ENCODE data around the gene CACNA2D3. TPM values are rescaled to one million over a fixed set of nuclear protein-coding genes. Genes with fewer than 3 reads are reported as not detected.
"Not testable (repeated sequence)": the region's sequence is repeated elsewhere in the genome, so short reads cannot be mapped to it uniquely, and the experiment has no call there.

The CACNA2D3 gene
- total RNA-seq, result not detected

- H3K4me3 Mint-ChIP-seq, result peak within 1 kb of the TSS; percentile 14
- H3K27ac Mint-ChIP-seq, result no peak within 1 kb of the TSS
Measured at GRCh38 chr3:54122324-54123002, at the start of gene CACNA2D3. Gene CACNA2D3 (plus strand): TSS chr3:54122552.

GRCh38 chr3:54073386-54073785 lies 49.0 kb upstream of the CACNA2D3 start:
- Mint-ChIP-seq H3K27ac (no peak overlapping the region), H3K4me1 (no peaks in the 10 kb centered on the region), H3K9me3 (peaks cover 10% of the 10 kb centered on the region), H3K27me3 (no peaks in the 10 kb centered on the region), H3K36me3 (no peaks in the 10 kb centered on the region), H3K4me3 (no peak overlapping the region)
- DNase-seq, result no peak

More at GRCh38 chr3:54122324-54123002, at the start of gene CACNA2D3:
- peaks cover 54% of the 10 kb centered on the region for H3K27me3 Mint-ChIP-seq
- no peaks in the 10 kb centered on the region for H3K9me3 Mint-ChIP-seq
- peaks cover 2% of the 10 kb centered on the region for H3K4me1 Mint-ChIP-seq
- H3K36me3 Mint-ChIP-seq, result no peaks in the 10 kb centered on the region
- no peak for DNase-seq

GRCh38 chr3:54079314-54079713 lies 43.0 kb upstream of the CACNA2D3 start:
- no peaks in the 10 kb centered on the region for H3K9me3 Mint-ChIP-seq
- H3K4me3 Mint-ChIP-seq, result no peak overlapping the region
- H3K36me3 Mint-ChIP-seq, result no peaks in the 10 kb centered on the region
- no peak overlapping the region for H3K27ac Mint-ChIP-seq
- H3K4me1 Mint-ChIP-seq, result no peaks in the 10 kb centered on the region
- peaks cover 16% of the 10 kb centered on the region for H3K27me3 Mint-ChIP-seq
- no peak for DNase-seq

- no peaks in the 10 kb centered on the region for H3K36me3 Mint-ChIP-seq
- H3K4me1 Mint-ChIP-seq, result no peaks in the 10 kb centered on the region
- no peaks in the 10 kb centered on the region for H3K9me3 Mint-ChIP-seq
- H3K27ac Mint-ChIP-seq, result no peak overlapping the region
- no peak overlapping the region for H3K4me3 Mint-ChIP-seq
- DNase-seq, result no peak
- H3K27me3 Mint-ChIP-seq, result peaks cover 17% of the 10 kb centered on the region
Measured at GRCh38 chr3:54079730-54080325, 42.5 kb upstream of the CACNA2D3 start.

GRCh38 chr3:54083921-54084320 lies 38.4 kb upstream of the CACNA2D3 start:
- H3K4me1 Mint-ChIP-seq, result no peaks in the 10 kb centered on the region
- H3K4me3 Mint-ChIP-seq, result no peak overlapping the region
- no peak overlapping the region for H3K27ac Mint-ChIP-seq
- no peaks in the 10 kb centered on the region for H3K36me3 Mint-ChIP-seq
- no peaks in the 10 kb centered on the region for H3K9me3 Mint-ChIP-seq
- no peak for DNase-seq
- peaks cover 51% of the 10 kb centered on the region for H3K27me3 Mint-ChIP-seq

- Mint-ChIP-seq H3K9me3 (no peaks in the 10 kb centered on the region), H3K27me3 (peaks cover 64% of the 10 kb centered on the region), H3K4me1 (no peaks in the 10 kb centered on the region), H3K4me3 (no peak overlapping the region), H3K27ac (no peak overlapping the region), H3K36me3 (no peaks in the 10 kb centered on the region)
- DNase-seq, result no peak
Measured at GRCh38 chr3:54085936-54086335, 36.4 kb upstream of the CACNA2D3 start.

- Mint-ChIP-seq H3K27ac (no peak overlapping the region), H3K9me3 (no peaks in the 10 kb centered on the region), H3K4me1 (no peaks in the 10 kb centered on the region), H3K4me3 (no peak overlapping the region), H3K36me3 (no peaks in the 10 kb centered on the region), H3K27me3 (peaks cover 60% of the 10 kb centered on the region)
- no peak for DNase-seq
Measured at GRCh38 chr3:54086652-54087405, 35.5 kb upstream of the CACNA2D3 start.

GRCh38 chr3:54087581-54088410 lies 34.6 kb upstream of the CACNA2D3 start:
- no peak overlapping the region for H3K27ac Mint-ChIP-seq
- H3K4me1 Mint-ChIP-seq, result no peaks in the 10 kb centered on the region
- no peak for DNase-seq
- peaks cover 61% of the 10 kb centered on the region for H3K27me3 Mint-ChIP-seq
- no peaks in the 10 kb centered on the region for H3K9me3 Mint-ChIP-seq
- no peak overlapping the region for H3K4me3 Mint-ChIP-seq
- no peaks in the 10 kb centered on the region for H3K36me3 Mint-ChIP-seq

- Mint-ChIP-seq H3K4me3 (no peak overlapping the region), H3K27ac (no peak overlapping the region), H3K4me1 (no peaks in the 10 kb centered on the region), H3K36me3 (no peaks in the 10 kb centered on the region), H3K9me3 (no peaks in the 10 kb centered on the region), H3K27me3 (peaks cover 39% of the 10 kb centered on the region)
- DNase-seq, result no peak
Measured at GRCh38 chr3:54093491-54094248, 28.7 kb upstream of the CACNA2D3 start.

GRCh38 chr3:54094926-54095325 lies 27.4 kb upstream of the CACNA2D3 start:
- no peaks in the 10 kb centered on the region for H3K36me3 Mint-ChIP-seq
- no peaks in the 10 kb centered on the region for H3K9me3 Mint-ChIP-seq
- no peak overlapping the region for H3K27ac Mint-ChIP-seq
- H3K27me3 Mint-ChIP-seq, result peaks cover 36% of the 10 kb centered on the region
- no peaks in the 10 kb centered on the region for H3K4me1 Mint-ChIP-seq
- H3K4me3 Mint-ChIP-seq, result no peak overlapping the region
- DNase-seq, result no peak

- no peak overlapping the region for H3K4me3 Mint-ChIP-seq
- H3K27ac Mint-ChIP-seq, result no peak overlapping the region
- H3K4me1 Mint-ChIP-seq, result no peaks in the 10 kb centered on the region
- no peak for DNase-seq
- peaks cover 21% of the 10 kb centered on the region for H3K27me3 Mint-ChIP-seq
- no peaks in the 10 kb centered on the region for H3K9me3 Mint-ChIP-seq
- H3K36me3 Mint-ChIP-seq, result no peaks in the 10 kb centered on the region
Measured at GRCh38 chr3:54099381-54099780, 23.0 kb upstream of the CACNA2D3 start.

- Mint-ChIP-seq H3K4me1 (no peaks in the 10 kb centered on the region), H3K36me3 (no peaks in the 10 kb centered on the region), H3K9me3 (peaks cover 1% of the 10 kb centered on the region), H3K27ac (no peak overlapping the region), H3K4me3 (no peak overlapping the region), H3K27me3 (peaks cover 21% of the 10 kb centered on the region)
- no peak for DNase-seq
Measured at GRCh38 chr3:54104084-54104483, 18.3 kb upstream of the CACNA2D3 start.

GRCh38 chr3:54116129-54116528 lies 6.2 kb upstream of the CACNA2D3 start:
- H3K27me3 Mint-ChIP-seq, result peaks cover 62% of the 10 kb centered on the region

GRCh38 chr3:54120657-54121413 lies 1.5 kb upstream of the CACNA2D3 start:
- Mint-ChIP-seq H3K4me3 (no peak overlapping the region), H3K36me3 (no peaks in the 10 kb centered on the region), H3K27ac (no peak overlapping the region), H3K27me3 (peaks cover 66% of the 10 kb centered on the region), H3K4me1 (peaks cover 2% of the 10 kb centered on the region), H3K9me3 (peaks cover 4% of the 10 kb centered on the region)
- no peak for DNase-seq

More at GRCh38 chr3:54116129-54116528, 6.2 kb upstream of the CACNA2D3 start:
- not testable (repeated sequence) for H3K9me3 Mint-ChIP-seq, H3K4me3 Mint-ChIP-seq, H3K27ac Mint-ChIP-seq, H3K4me1 Mint-ChIP-seq, DNase-seq, H3K36me3 Mint-ChIP-seq
